ENCODE data around the gene LATS2. TPM values are rescaled to one million over a fixed set of nuclear protein-coding genes. Genes with fewer than 3 reads are reported as not detected.

Gene LATS2
- total RNA-seq, 1 experiment from 2014 or later: not detected

DNA sequence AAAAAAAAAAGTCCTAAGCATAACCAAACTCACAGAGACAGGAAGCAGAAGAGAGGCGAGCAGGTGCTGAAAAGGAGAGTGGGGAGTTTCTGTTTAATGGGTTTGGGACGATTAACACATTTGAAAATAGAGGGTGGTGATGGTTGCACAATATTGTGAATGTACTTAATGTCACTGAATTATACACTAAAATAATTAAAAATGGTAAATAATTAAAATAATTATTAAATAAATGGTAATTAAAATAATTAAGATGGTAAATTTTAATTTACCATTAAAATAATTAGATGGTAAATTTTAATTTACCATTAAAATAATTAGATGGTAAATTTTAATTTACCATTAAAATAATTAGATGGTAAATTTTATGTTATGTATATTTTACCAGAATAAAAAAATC, 84.0 kb downstream of the LATS2 start:
- H3K9me3 ChIP-seq (ENCODE audit: low read length): no peaks in the 10 kb centered on the region
- H3K36me3 ChIP-seq (ENCODE audit: insufficient read depth, low read length): no peaks in the 10 kb centered on the region
- H3K79me2 ChIP-seq (ENCODE audit: low read length): no peaks in the 10 kb centered on the region
- no peaks in the 10 kb centered on the region for H3K4me1 ChIP-seq (ENCODE audit: low read length)
- no peaks in the 10 kb centered on the region for H4K20me1 ChIP-seq (ENCODE audit: insufficient read depth, low read depth, low read length)
- H3K27ac ChIP-seq (ENCODE audit: low read length): no peak overlapping the region
- H2AFZ ChIP-seq (ENCODE audit: low read length): no peak overlapping the region
- no peaks in the 10 kb centered on the region for H3K27me3 ChIP-seq (ENCODE audit: low read length)
- DNase-seq: no peak
- H3K4me2 ChIP-seq (ENCODE audit: low read depth, low read length, poor library complexity, severe bottlenecking): no peak overlapping the region
- no peak overlapping the region for H3K4me3 ChIP-seq (ENCODE audit: low read length)
- H3K9me2 ChIP-seq (replicated peaks; ENCODE audit: insufficient read depth, low read length): no peaks in the 10 kb centered on the region
- H3K9ac ChIP-seq (ENCODE audit: low read length): no peak overlapping the region

DNA sequence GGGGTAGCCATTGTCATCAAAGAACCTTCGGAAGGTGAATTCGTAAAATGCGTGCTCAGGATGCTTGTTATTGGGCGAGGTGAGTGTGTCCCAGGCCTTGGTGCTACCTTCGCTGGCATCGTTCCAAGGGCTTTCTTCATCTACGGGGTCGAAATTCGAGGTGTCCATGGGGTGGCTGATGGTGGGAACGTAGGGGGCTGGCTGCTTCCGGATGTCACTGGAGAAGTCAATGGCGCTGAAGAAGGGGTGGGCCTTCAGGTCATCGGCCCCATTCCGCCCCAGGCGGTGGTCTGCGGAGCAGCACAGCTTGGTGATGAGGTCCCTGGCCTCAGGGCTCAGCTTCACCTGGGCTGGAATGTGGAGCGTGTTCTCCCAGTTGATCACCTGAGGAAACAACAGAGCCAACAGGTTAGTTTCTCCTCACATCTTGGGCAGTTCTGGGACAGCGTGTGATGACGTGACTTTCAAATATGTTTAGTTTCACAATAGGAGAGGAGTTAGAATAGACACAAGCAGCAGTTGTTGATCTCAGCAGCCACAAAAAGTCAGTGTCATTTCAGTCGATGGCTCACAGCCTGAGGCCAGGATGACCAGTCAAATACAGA, 86.3 kb downstream of the LATS2 start:
- H3K9ac ChIP-seq (ENCODE audit: low read length): no peak overlapping the region
- no peaks in the 10 kb centered on the region for H3K79me2 ChIP-seq (ENCODE audit: low read length)
- no peak overlapping the region for H3K4me3 ChIP-seq (ENCODE audit: low read length)
- H3K9me3 ChIP-seq (ENCODE audit: low read length): no peaks in the 10 kb centered on the region
- no peaks in the 10 kb centered on the region for H4K20me1 ChIP-seq (ENCODE audit: insufficient read depth, low read depth, low read length)
- no peak overlapping the region for H3K4me2 ChIP-seq (ENCODE audit: low read depth, low read length, poor library complexity, severe bottlenecking)
- no peaks in the 10 kb centered on the region for H3K4me1 ChIP-seq (ENCODE audit: low read length)
- no peak for DNase-seq
- no peak overlapping the region for H3K27ac ChIP-seq (ENCODE audit: low read length)
- H3K36me3 ChIP-seq (ENCODE audit: insufficient read depth, low read length): no peaks in the 10 kb centered on the region
- H3K9me2 ChIP-seq (replicated peaks; ENCODE audit: insufficient read depth, low read length): no peaks in the 10 kb centered on the region
- no peak overlapping the region for H2AFZ ChIP-seq (ENCODE audit: low read length)
- H3K27me3 ChIP-seq (ENCODE audit: low read length): no peaks in the 10 kb centered on the region

DNA sequence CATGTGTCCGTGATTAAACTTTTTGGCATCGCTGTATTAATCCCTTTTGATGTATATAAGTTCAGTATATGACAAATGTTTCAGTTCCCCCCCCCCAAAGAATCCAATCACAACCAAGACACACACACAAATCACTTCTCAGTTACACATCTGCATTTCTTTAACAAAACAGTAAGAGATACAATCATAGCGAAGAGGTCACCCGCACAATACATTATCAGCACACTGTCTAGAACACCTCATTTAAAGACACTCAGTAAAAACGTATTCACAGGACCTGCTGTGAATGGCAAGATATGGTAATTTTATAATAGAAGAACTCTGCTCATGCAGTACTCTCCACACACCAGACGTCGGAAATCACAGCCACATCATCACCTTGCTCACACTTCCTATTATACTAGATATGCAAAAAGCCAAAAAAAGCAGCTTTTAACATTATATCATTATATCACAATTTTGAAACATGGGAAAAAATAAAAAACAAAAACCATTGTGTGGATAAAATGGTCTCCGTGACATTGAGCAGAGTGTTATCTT, 87.4 kb downstream of the LATS2 start:
- Histone ChIP-seq H3K36me3 (ENCODE audit: insufficient read depth, low read length) (no peaks in the 10 kb centered on the region), H3K9ac (ENCODE audit: low read length) (no peak overlapping the region), H3K27ac (ENCODE audit: low read length) (no peak overlapping the region), H4K20me1 (ENCODE audit: insufficient read depth, low read depth, low read length) (no peaks in the 10 kb centered on the region), H3K4me1 (ENCODE audit: low read length) (no peaks in the 10 kb centered on the region), H3K9me2 (replicated peaks; ENCODE audit: insufficient read depth, low read length) (no peaks in the 10 kb centered on the region), H3K79me2 (ENCODE audit: low read length) (no peaks in the 10 kb centered on the region), H3K4me3 (ENCODE audit: low read length) (no peak overlapping the region), H2AFZ (ENCODE audit: low read length) (no peak overlapping the region), H3K9me3 (ENCODE audit: low read length) (no peaks in the 10 kb centered on the region), H3K4me2 (ENCODE audit: low read depth, low read length, poor library complexity, severe bottlenecking) (no peak overlapping the region), H3K27me3 (ENCODE audit: low read length) (no peaks in the 10 kb centered on the region)
- DNase-seq: no peak

DNA sequence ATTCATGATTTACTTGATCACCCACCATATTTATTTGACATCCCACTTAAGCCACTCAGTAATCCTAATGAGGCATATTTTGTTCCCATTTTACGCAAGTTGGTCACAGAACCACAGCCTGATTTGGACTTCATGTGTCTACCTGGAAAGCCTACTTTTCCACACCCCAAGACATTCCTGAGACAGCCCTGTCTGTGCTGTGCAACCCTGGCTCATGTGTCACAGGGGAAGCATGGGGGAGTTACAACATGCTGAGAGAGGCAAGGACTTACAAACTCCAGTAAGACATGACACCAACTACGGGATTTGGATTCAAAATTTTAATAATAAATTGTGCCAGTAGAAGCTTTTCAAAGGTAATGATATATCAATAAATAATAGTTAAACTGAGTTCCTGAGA, 88.7 kb downstream of the LATS2 start:
- Histone ChIP-seq H3K79me2 (ENCODE audit: low read length) (no peaks in the 10 kb centered on the region), H3K9me3 (ENCODE audit: low read length) (no peaks in the 10 kb centered on the region), H2AFZ (ENCODE audit: low read length) (no peak overlapping the region), H4K20me1 (ENCODE audit: insufficient read depth, low read depth, low read length) (no peaks in the 10 kb centered on the region), H3K27ac (ENCODE audit: low read length) (no peak overlapping the region), H3K4me3 (ENCODE audit: low read length) (no peak overlapping the region), H3K36me3 (ENCODE audit: insufficient read depth, low read length) (no peaks in the 10 kb centered on the region), H3K4me1 (ENCODE audit: low read length) (no peaks in the 10 kb centered on the region), H3K9ac (ENCODE audit: low read length) (no peak overlapping the region), H3K4me2 (ENCODE audit: low read depth, low read length, poor library complexity, severe bottlenecking) (no peak overlapping the region), H3K27me3 (ENCODE audit: low read length) (no peaks in the 10 kb centered on the region), H3K9me2 (replicated peaks; ENCODE audit: insufficient read depth, low read length) (no peaks in the 10 kb centered on the region)
- no peak for DNase-seq

DNA sequence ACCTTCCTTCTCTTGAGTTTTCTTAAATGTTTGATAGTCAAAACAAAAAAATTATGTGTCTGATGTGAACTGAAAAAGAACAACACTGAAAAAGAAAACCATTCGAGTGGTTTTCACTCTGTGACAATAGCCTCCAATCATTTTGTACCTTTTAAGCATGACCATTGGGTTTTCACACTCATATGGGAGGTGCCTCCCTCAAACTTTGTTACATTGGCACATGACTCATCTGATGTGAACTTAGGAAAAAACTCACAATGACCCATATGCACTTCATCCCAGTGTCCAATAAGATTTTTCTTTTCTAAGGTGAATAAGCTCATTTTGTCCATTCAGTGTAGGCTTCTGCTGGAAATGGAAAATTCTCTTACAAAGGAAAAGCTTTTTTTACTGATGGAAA, 92.2 kb downstream of the LATS2 start:
- Histone ChIP-seq H4K20me1 (ENCODE audit: insufficient read depth, low read depth, low read length) (no peaks in the 10 kb centered on the region), H3K9me3 (ENCODE audit: low read length) (no peaks in the 10 kb centered on the region)
- DNase-seq: no peak

DNA sequence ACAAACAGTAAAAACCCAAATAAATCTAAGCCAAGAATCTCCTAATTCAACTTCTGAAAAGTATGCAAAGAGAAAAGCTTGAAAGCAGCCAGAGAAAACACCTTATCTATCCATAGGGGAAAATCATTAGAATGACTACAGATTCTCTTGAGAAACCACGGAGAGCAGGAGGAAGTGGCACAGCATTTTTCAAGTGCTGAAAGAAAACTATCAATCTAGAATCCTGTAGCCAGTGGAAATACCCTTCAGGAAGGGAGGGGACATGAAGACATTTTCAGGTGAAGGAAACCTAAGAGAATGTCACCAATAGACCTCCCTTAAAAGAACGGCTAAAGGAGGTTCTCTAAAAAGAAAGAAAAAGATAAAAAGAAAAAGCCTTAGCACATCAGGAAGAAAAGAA, 92.6 kb downstream of the LATS2 start:
- Histone ChIP-seq H3K9me2 (replicated peaks; ENCODE audit: insufficient read depth, low read length) (no peaks in the 10 kb centered on the region), H3K4me2 (ENCODE audit: low read depth, low read length, poor library complexity, severe bottlenecking) (no peak overlapping the region), H3K9me3 (ENCODE audit: low read length) (no peaks in the 10 kb centered on the region), H2AFZ (ENCODE audit: low read length) (no peak overlapping the region), H3K27me3 (ENCODE audit: low read length) (no peaks in the 10 kb centered on the region), H3K4me1 (ENCODE audit: low read length) (no peaks in the 10 kb centered on the region), H4K20me1 (ENCODE audit: insufficient read depth, low read depth, low read length) (no peaks in the 10 kb centered on the region), H3K79me2 (ENCODE audit: low read length) (no peaks in the 10 kb centered on the region), H3K9ac (ENCODE audit: low read length) (no peak overlapping the region), H3K36me3 (ENCODE audit: insufficient read depth, low read length) (no peaks in the 10 kb centered on the region), H3K27ac (ENCODE audit: low read length) (no peak overlapping the region), H3K4me3 (ENCODE audit: low read length) (no peak overlapping the region)
- no peak for DNase-seq

More for the DNA sequence above, 92.2 kb downstream of the LATS2 start:
- no peaks in the 10 kb centered on the region for H3K79me2 ChIP-seq (ENCODE audit: low read length)
- H3K36me3 ChIP-seq (ENCODE audit: insufficient read depth, low read length): no peaks in the 10 kb centered on the region
- no peaks in the 10 kb centered on the region for H3K9me2 ChIP-seq (replicated peaks; ENCODE audit: insufficient read depth, low read length)
- H3K9ac ChIP-seq (ENCODE audit: low read length): no peak overlapping the region
- no peak overlapping the region for H3K4me3 ChIP-seq (ENCODE audit: low read length)
- no peaks in the 10 kb centered on the region for H3K4me1 ChIP-seq (ENCODE audit: low read length)
- H2AFZ ChIP-seq (ENCODE audit: low read length): no peak overlapping the region
- H3K27me3 ChIP-seq (ENCODE audit: low read length): no peaks in the 10 kb centered on the region
- no peak overlapping the region for H3K4me2 ChIP-seq (ENCODE audit: low read depth, low read length, poor library complexity, severe bottlenecking)
- H3K27ac ChIP-seq (ENCODE audit: low read length): no peak overlapping the region

DNA sequence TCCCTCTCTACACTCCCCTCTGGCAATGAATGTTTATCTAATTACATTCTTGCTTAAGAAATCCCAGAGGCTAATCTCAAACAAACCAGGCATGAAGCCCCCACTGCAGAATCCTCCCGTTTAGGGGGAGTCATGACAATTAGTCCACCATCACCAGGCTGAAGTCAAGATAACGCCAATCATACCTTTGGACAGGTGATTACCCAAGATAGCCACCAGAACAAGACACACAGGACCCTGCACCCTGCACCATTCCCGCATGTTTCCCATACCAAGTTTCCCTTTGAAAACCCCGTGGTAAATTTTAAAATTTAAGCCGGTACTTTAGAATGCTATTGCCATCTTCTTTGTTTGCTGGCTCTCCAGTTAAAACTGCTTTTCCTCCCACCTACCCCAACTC, 94.0 kb downstream of the LATS2 start:
- Histone ChIP-seq H2AFZ (ENCODE audit: low read length) (no peak overlapping the region), H3K9me3 (ENCODE audit: low read length) (no peaks in the 10 kb centered on the region), H4K20me1 (ENCODE audit: insufficient read depth, low read depth, low read length) (no peaks in the 10 kb centered on the region), H3K9me2 (replicated peaks; ENCODE audit: insufficient read depth, low read length) (no peaks in the 10 kb centered on the region), H3K4me1 (ENCODE audit: low read length) (no peaks in the 10 kb centered on the region), H3K27ac (ENCODE audit: low read length) (no peak overlapping the region), H3K36me3 (ENCODE audit: insufficient read depth, low read length) (no peaks in the 10 kb centered on the region), H3K27me3 (ENCODE audit: low read length) (no peaks in the 10 kb centered on the region), H3K9ac (ENCODE audit: low read length) (no peak overlapping the region), H3K4me3 (ENCODE audit: low read length) (no peak overlapping the region), H3K4me2 (ENCODE audit: low read depth, low read length, poor library complexity, severe bottlenecking) (no peak overlapping the region), H3K79me2 (ENCODE audit: low read length) (no peaks in the 10 kb centered on the region)
- no peak for DNase-seq

DNA sequence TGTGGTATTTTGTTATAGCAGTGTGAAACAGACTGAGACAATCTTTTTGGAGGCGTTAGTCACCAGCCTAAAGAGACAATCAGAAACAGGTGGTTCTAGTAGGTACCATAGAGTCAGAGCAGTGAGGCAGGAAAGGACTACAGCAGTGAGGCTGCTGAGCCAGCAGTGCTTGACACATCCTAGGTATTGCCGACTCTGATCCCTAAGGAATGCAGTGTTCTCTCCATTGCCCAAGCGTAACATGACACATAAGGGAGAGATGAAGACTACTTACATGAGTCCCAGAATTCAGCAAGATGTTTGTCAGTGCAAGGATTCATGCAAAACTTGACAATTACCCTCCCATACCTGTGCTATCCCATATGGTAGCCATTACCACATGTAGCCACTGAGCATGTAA, 96.5 kb downstream of the LATS2 start:
- Histone ChIP-seq H3K9me2 (replicated peaks; ENCODE audit: insufficient read depth, low read length) (no peaks in the 10 kb centered on the region), H3K36me3 (ENCODE audit: insufficient read depth, low read length) (no peaks in the 10 kb centered on the region), H3K79me2 (ENCODE audit: low read length) (no peaks in the 10 kb centered on the region), H3K27me3 (ENCODE audit: low read length) (no peaks in the 10 kb centered on the region), H3K27ac (ENCODE audit: low read length) (no peak overlapping the region), H3K9me3 (ENCODE audit: low read length) (no peaks in the 10 kb centered on the region), H3K4me3 (ENCODE audit: low read length) (no peak overlapping the region), H3K9ac (ENCODE audit: low read length) (no peak overlapping the region), H2AFZ (ENCODE audit: low read length) (no peak overlapping the region), H3K4me1 (ENCODE audit: low read length) (no peaks in the 10 kb centered on the region), H3K4me2 (ENCODE audit: low read depth, low read length, poor library complexity, severe bottlenecking) (no peak overlapping the region), H4K20me1 (ENCODE audit: insufficient read depth, low read depth, low read length) (no peaks in the 10 kb centered on the region)
- DNase-seq: no peak
